ENCODE results near the gene GOPC. TPM values are rescaled to one million over a fixed set of nuclear protein-coding genes. Genes with fewer than 3 reads are reported as not detected.

Gene GOPC
- total RNA-seq, 1 donor, result 81.6 TPM

- TF ChIP-seq CTCF (IDR thresholded peaks at IDR 0.05; ENCODE audit: insufficient read depth, low read depth, low read length), result no peak
- no peak for DNase-seq (ENCODE audit: low read depth)
- H3K4me3 ChIP-seq (ENCODE audit: low read depth, low read length), result no peak overlapping the region
These were observed 68.5 kb downstream of the GOPC start for GRCh38 chr6:117533775-117534174.

GRCh38 chr6:117531809-117532725, 70.2 kb downstream of the GOPC start:
- H3K4me3 ChIP-seq (ENCODE audit: low read depth, low read length), result no peak overlapping the region
- no peak for DNase-seq (ENCODE audit: low read depth)
- no peak for TF ChIP-seq CTCF (IDR thresholded peaks at IDR 0.05; ENCODE audit: insufficient read depth, low read depth, low read length)

GRCh38 chr6:117531346-117531745, 71.0 kb downstream of the GOPC start:
- no peak overlapping the region for H3K4me3 ChIP-seq (ENCODE audit: low read depth, low read length)
- no peak for DNase-seq (ENCODE audit: low read depth)
- no peak for TF ChIP-seq CTCF (IDR thresholded peaks at IDR 0.05; ENCODE audit: insufficient read depth, low read depth, low read length)

GRCh38 chr6:117530467-117531242, 71.7 kb downstream of the GOPC start:
- DNase-seq (ENCODE audit: low read depth), result no peak
- H3K4me3 ChIP-seq (ENCODE audit: low read depth, low read length), result no peak overlapping the region
- TF ChIP-seq CTCF (IDR thresholded peaks at IDR 0.05; ENCODE audit: insufficient read depth, low read depth, low read length), result no peak

- DNase-seq (ENCODE audit: low read depth), result no peak
- no peak overlapping the region for H3K4me3 ChIP-seq (ENCODE audit: low read depth, low read length)
- no peak for TF ChIP-seq CTCF (IDR thresholded peaks at IDR 0.05; ENCODE audit: insufficient read depth, low read depth, low read length)
These were observed 76.7 kb downstream of the GOPC start for GRCh38 chr6:117525607-117526006.

GRCh38 chr6:117521791-117522502, 80.4 kb downstream of the GOPC start:
- no peak overlapping the region for H3K4me3 ChIP-seq (ENCODE audit: low read depth, low read length)
- no peak for TF ChIP-seq CTCF (IDR thresholded peaks at IDR 0.05; ENCODE audit: insufficient read depth, low read depth, low read length)
- DNase-seq (ENCODE audit: low read depth), result peak; percentile 42
